T47D (cell line): ENCODE results near the gene TEX26.
"Not testable (repeated sequence)": the region's sequence is repeated elsewhere in the genome, so short reads cannot be mapped to it uniquely, and the experiment has no call there.

Source experiments
- DNase-seq, 2 experiments: peaks; one replicate each; pipeline versions ENCODE4 v3.0.0 to v3.0.0-alpha.2; 2011 to 2012; ENCODE audit warnings: low read depth in 1 of 2, low spot score in 1 of 2
- JUND ChIP-seq: IDR thresholded peaks from 2 replicates; pipeline ENCODE4 v1.6.1; 2012; ENCODE audit warnings: low read depth
- in situ Hi-C: cut with HindIII; loops from 2 replicates; pipeline ENCODE4 v1.10.0; 2016; ENCODE audit warnings: low sequenced_read_pairs, low pct_unique_long_range_greater_than_20kb

Gene TEX26

GRCh38 chr13:30906411-30907051 lies 25.9 kb upstream of the TEX26 start:
- TF ChIP-seq JUND = no peak
- no peak for DNase-seq
- in situ Hi-C loops = no loop called here

GRCh38 chr13:30907121-30907861 lies 25.2 kb upstream of the TEX26 start:
- no peak for DNase-seq
- in situ Hi-C loops = no loop called here
- no peak for TF ChIP-seq JUND

DNA sequence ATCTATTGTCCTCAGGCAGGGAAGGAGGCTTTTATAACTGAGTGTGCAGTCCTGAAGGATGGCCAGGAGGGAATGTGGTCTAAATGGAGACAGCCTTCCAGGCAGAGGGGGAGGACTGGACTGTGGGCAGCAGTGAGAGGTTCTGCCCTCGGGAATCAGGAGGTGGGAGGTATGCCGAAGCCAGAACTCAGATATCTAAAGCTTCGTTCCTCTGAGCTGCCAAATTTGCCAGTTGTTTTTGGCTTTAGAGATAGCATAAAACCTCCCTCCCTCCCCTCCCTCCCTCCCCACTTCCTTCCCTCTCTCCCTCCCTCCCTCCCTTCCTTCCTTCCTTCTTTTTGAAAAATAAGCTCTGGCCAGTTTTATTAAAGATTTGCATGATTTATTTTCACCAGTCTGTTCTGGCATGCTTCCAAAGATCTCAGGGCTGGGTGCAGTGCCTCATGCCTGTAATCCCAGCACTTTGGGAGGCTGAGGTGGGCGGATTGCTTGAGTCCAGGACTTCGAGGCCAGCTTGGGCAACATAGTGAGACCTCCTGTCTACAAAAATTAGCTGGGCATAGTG lies 24.0 kb upstream of the TEX26 start:
- no peak for DNase-seq
- in situ Hi-C loops = no loop called here
- no peak for TF ChIP-seq JUND

- TF ChIP-seq JUND = no peak
- in situ Hi-C loops = no loop called here
These were observed 21.8 kb upstream of the TEX26 start for GRCh38 chr13:30910676-30911075.

GRCh38 chr13:30915691-30916541 lies 16.5 kb upstream of the TEX26 start:
- peak in 1 of 2 experiments; percentile 17 for DNase-seq
- no peak for TF ChIP-seq JUND
- in situ Hi-C loops = no loop called here

More at GRCh38 chr13:30910676-30911075, 21.8 kb upstream of the TEX26 start:
- DNase-seq = no peak

DNA sequence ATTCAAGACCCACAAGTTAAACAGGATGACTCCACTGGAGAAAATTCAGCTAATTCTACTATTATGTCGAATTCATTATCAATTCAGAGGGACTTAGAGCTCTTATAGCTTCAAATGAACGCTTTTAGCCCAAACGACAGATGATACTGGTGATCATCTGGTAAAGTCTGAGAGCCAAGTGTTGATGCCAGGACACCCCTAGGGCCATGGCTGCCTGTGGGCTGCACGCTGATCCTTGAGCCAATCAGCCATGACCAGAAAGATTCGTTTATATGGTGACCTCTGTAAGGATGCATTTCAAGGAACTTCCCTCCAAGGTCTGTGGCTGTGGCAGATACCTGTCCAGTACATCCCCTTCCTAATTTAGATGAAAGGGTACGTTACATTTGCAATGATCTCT lies 15.5 kb upstream of the TEX26 start:
- in situ Hi-C loops = no loop called here
- no peak for DNase-seq
- TF ChIP-seq JUND = no peak

DNA sequence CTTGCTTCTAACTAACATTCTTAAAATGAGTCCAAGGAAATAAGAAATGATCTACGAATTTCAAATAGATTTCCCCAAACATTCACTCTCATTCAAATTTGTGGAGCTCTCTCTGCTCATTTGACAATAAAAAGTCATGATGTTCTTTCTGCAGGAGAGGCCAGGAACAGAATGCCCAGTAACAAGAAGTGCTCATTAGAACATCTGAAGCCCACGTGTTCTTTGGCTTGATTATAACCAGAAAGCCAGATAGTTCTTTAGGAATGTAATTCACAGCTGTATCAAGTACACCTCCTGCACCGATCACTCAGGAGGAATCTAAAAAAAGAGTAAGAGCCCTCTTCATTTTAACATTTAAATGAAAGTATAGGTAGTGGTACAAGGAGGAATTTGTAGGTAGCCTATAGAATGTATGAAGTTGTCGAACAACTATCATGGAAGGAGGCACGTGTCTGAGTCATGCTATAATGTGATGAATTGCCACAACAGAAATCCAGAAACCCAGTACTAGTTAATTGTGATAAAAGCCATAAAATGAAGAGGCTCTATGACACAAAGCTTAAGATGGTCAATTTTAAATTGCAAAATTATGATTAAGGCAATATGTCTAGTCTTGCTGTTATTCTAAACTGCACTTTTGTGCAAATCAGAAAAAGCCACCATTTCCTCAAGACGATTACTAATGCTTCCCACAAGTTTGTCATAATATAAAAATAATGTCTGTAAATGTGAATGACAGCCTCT lies 13.6 kb upstream of the TEX26 start:
- no peak for DNase-seq

DNA sequence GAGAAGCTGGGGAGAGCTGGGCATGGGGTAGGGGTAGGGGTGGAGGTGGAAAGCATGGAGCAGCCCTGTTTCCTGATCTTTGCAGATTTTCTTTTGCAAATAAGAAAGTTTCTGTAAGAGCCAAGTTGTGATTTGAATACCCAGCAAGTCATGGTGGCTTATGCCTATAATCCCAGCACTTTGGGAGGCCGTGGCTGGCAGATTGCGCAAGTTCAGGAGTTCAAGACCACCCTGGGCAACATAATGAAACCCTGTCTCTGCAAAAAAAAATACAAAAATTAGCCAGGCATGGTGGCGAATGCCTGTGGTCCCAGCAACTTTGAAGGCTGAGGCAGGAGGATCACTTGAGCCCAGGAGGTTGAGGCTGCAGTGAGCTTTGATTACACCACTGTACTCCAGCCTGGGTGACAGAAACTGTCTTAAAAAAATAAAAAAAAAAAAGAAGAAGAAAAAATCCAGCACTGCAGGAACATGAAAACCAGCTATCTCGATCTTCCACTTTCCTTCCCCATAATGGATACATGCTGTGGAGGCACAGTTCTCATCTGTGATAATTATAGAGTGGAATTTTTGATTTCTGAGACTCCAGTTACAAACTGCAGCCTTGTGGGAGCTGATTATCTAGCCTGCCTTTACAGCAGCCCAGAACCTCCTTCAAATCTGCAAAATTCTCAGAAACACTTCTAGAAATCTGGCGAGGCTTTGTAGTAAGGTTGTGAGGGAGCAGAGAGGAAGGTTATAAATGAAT lies 12.1 kb upstream of the TEX26 start:
- in situ Hi-C loops = no loop called here
- no peak for DNase-seq
- no peak for TF ChIP-seq JUND

More for the DNA sequence above, 13.6 kb upstream of the TEX26 start:
- TF ChIP-seq JUND = no peak
- in situ Hi-C loops = no loop called here

GRCh38 chr13:30923418-30923817 lies 9.0 kb upstream of the TEX26 start:
- in situ Hi-C loops = no loop called here
- no peak for DNase-seq
- TF ChIP-seq JUND = no peak

DNA sequence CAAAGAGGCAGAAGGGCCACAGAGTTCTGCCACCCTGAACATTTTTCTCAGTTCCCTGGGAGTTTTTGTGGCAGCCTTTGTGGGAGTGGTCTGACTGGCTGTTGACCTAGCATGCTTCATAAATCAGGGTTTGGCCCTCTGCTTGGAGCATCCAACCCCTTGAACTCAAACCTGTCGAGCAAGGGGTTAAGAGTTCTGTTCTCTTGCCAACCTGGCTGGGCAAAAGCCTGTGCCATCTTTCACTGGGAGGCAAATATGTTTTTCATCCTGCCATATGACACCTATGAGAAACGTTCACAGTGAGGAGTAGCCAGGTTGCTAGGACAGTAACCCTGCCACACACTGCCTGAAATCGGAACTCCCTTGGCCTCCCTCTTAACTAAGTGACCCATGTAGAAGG lies 7.7 kb upstream of the TEX26 start:
- peak in 1 of 2 experiments; percentile 5 for DNase-seq

GRCh38 chr13:30925429-30925828 lies 7.0 kb upstream of the TEX26 start:
- no peak for DNase-seq
- in situ Hi-C loops = no loop called here
- TF ChIP-seq JUND = no peak

More for the DNA sequence above, 7.7 kb upstream of the TEX26 start:
- TF ChIP-seq JUND = no peak
- in situ Hi-C loops = no loop called here

- in situ Hi-C loops = no loop called here
- DNase-seq = no peak
- TF ChIP-seq JUND = no peak
These were observed 5.7 kb upstream of the TEX26 start for GRCh38 chr13:30926781-30927180.

DNA sequence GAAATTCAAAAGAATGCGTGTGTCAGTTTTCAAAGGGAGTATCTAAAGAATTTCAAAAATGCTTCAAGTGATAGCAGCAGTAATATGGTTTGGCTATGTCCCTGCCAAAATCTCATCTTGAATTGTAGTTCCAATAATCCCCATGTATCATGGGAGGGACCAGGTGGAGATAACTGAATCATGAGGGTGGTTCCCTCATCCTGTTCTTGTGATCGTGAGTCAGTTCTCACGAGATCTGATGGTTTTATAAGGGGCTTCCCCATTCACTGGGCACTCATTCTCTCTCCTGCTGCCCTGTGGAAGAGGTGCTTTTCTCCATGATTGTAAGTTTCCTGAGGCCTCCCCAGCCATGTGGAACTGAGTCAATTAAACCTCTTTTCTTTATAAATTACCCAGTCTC lies 5.3 kb upstream of the TEX26 start:
- DNase-seq, in situ Hi-C loops: not testable (repeated sequence)
